ENCODE data around the gene C19orf47.
A peak's percentile ranks its signal among the peaks of the same experiment; 100 is the strongest.
"Not testable (repeated sequence)": the region's sequence is repeated elsewhere in the genome, so short reads cannot be mapped to it uniquely, and the experiment has no call there.

Gene C19orf47

GRCh38 chr19:40371802-40372122 lies 23.6 kb upstream of the C19orf47 start:
- TF ChIP-seq ZFX (IDR thresholded peaks at IDR 0.05; ENCODE audit: borderline replicate concordance) (no peak), CTCF (IDR thresholded peaks at IDR 0.05) (no peak)
- H3K27ac ChIP-seq = no peak overlapping the region

GRCh38 chr19:40370997-40371801 lies 23.0 kb upstream of the C19orf47 start:
- no peak for TF ChIP-seq ZFX (IDR thresholded peaks at IDR 0.05; ENCODE audit: borderline replicate concordance)
- no peak for TF ChIP-seq CTCF (IDR thresholded peaks at IDR 0.05)
- H3K27ac ChIP-seq = no peak overlapping the region

GRCh38 chr19:40370253-40370652 lies 22.1 kb upstream of the C19orf47 start:
- H3K27ac ChIP-seq = not testable (repeated sequence)

GRCh38 chr19:40369797-40370196 lies 21.6 kb upstream of the C19orf47 start:
- no peak overlapping the region for H3K27ac ChIP-seq
- TF ChIP-seq ZFX (IDR thresholded peaks at IDR 0.05; ENCODE audit: borderline replicate concordance) = no peak
- no peak for TF ChIP-seq CTCF (IDR thresholded peaks at IDR 0.05)

- H3K27ac ChIP-seq = no peak overlapping the region
- no peak for TF ChIP-seq CTCF (IDR thresholded peaks at IDR 0.05)
Measured at GRCh38 chr19:40367577-40368434, 19.6 kb upstream of the C19orf47 start.

GRCh38 chr19:40366697-40367561 lies 18.7 kb upstream of the C19orf47 start:
- TF ChIP-seq CTCF (IDR thresholded peaks at IDR 0.05) = no peak
- no peak for TF ChIP-seq ZFX (IDR thresholded peaks at IDR 0.05; ENCODE audit: borderline replicate concordance)
- no peak overlapping the region for H3K27ac ChIP-seq

- peak overlapping the region; percentile 27; the same call in 1 of the 2 replicates for H3K27ac ChIP-seq
- TF ChIP-seq CTCF (IDR thresholded peaks at IDR 0.05) (no peak), ZFX (IDR thresholded peaks at IDR 0.05; ENCODE audit: borderline replicate concordance) (no peak)
Measured at GRCh38 chr19:40365613-40366401, 17.6 kb upstream of the C19orf47 start.

Measured in 22Rv1 (cell line).